Measurements from ENCODE around the gene EID1. TPM values are rescaled to one million over a fixed set of nuclear protein-coding genes. Genes with fewer than 3 reads are reported as not detected.
"Not testable (repeated sequence)": the region's sequence is repeated elsewhere in the genome, so short reads cannot be mapped to it uniquely, and the experiment has no call there.

EID1 gene
- total RNA-seq, 4 donors from 2014 or later = 110 to 146 (median 135) TPM

DNA sequence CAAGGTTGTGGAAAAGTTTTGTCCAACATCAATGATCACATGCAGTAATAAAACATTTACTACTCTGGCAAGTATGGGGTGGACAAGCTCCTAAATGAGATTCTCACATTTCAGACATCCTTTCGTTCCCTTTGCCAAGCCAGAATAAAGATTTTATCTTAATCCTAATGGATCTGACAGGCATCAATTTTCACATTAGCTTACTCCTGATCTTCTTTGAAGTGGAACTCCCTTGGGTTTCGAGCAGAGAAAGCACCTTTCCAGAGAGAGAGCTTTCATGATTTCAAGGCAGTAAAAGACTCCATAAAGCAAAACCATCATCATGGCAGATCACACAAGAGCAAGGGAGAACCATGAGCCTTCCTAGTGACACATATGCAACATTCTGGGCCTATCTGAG lies 27.3 kb upstream of the EID1 start:
- in situ Hi-C loops (cut with MboI; ENCODE audit: low sequenced_read_pairs in 4 of 4) = loop anchor here in 3 of 4 donors (25.0 kb wide), 3 partner anchors 312 to 1287 kb away; partner anchors contain the start of genes FGF7 (in 2 of the 3), COPS2 (in 1 of the 3) and GALK2 (in 1 of the 3)
- ATAC-seq (no peak), DNase-seq (no peak)
- H3K27ac ChIP-seq = no peak overlapping the region
- no peaks in the 10 kb centered on the region for H3K36me3 ChIP-seq
- intact Hi-C loops (cut with DNase I; ENCODE audit: low total_unique reads) = loop anchor here (10.0 kb wide), 1 partner anchor 496 kb away; no protein-coding TSS in a partner anchor
- H3K27me3 ChIP-seq = no peaks in the 10 kb centered on the region
- no peak overlapping the region for H3K4me3 ChIP-seq
- H3K4me1 ChIP-seq = no peaks in the 10 kb centered on the region
- TF ChIP-seq POLR2A (IDR thresholded peaks at IDR 0.05) = no peak
- TF ChIP-seq, protein P1, sequence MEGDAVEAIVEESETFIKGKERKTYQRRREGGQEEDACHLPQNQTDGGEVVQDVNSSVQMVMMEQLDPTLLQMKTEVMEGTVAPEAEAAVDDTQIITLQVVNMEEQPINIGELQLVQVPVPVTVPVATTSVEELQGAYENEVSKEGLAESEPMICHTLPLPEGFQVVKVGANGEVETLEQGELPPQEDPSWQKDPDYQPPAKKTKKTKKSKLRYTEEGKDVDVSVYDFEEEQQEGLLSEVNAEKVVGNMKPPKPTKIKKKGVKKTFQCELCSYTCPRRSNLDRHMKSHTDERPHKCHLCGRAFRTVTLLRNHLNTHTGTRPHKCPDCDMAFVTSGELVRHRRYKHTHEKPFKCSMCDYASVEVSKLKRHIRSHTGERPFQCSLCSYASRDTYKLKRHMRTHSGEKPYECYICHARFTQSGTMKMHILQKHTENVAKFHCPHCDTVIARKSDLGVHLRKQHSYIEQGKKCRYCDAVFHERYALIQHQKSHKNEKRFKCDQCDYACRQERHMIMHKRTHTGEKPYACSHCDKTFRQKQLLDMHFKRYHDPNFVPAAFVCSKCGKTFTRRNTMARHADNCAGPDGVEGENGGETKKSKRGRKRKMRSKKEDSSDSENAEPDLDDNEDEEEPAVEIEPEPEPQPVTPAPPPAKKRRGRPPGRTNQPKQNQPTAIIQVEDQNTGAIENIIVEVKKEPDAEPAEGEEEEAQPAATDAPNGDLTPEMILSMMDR (IDR thresholded peaks at IDR 0.05 in 4 of 5, conservative IDR thresholded peaks at IDR 0.05 in 1 of 5) = no peak
- H3K9me3 ChIP-seq = no peaks in the 10 kb centered on the region

DNA sequence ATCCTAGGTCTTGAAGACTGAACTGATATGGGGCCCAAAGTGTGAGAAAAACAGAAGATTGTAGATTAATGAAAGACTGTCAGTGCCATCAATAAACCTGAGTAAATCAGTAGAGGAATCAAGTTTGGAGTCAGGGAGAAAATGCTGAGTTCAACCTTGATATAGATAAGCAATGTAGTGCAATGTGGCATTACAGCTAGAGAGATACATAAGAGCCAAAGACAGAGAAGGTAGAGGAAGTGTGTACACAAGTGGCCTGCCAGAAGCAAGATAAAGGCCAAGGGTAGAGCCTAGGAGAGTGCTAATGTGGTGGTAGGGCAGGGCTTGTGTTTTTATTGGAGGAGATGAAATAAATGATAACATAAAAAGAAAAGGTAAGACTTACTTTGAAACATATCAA lies 26.0 kb upstream of the EID1 start:
- DNase-seq = no peak
- in situ Hi-C loops (cut with MboI; ENCODE audit: low sequenced_read_pairs in 4 of 4) (loop anchor here in 3 of 4 donors (25.0 kb wide), 3 partner anchors 310 to 1285 kb away; partner anchors contain the start of genes FGF7 (in 2 of the 3), COPS2 (in 1 of the 3) and GALK2 (in 1 of the 3)), intact Hi-C loops (cut with DNase I; ENCODE audit: low total_unique reads) (loop anchor here (10.0 kb wide), 1 partner anchor 497 kb away; no protein-coding TSS in a partner anchor)
- Histone ChIP-seq H3K4me3 (no peak overlapping the region), H3K27ac (no peak overlapping the region), H3K27me3 (no peaks in the 10 kb centered on the region), H3K4me1 (no peaks in the 10 kb centered on the region), H3K36me3 (no peaks in the 10 kb centered on the region), H3K9me3 (no peaks in the 10 kb centered on the region)
- ATAC-seq = no peak
- TF ChIP-seq, protein P1 (IDR thresholded peaks at IDR 0.05 in 4 of 5, conservative IDR thresholded peaks at IDR 0.05 in 1 of 5) = no peak
- TF ChIP-seq POLR2A (IDR thresholded peaks at IDR 0.05) = no peak

DNA sequence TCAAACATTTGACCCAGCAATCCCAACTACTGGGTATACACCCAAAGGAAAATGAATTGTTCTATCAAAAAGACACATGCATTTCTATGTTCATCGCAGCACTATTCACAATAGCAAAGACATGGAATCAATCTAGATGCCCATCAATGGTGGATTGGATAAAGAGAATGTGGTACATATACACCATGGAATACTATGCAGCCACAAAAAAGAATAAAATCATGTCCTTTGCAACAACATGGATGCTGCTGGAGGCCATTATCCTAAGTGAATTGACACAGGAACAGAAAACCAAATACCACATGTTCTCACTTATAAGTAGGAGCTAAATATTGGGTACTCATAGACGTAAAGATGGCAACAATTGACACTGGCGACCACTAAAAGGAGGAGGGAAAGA lies 23.5 kb upstream of the EID1 start:
- H3K9me3 ChIP-seq, H3K27me3 ChIP-seq, ATAC-seq, H3K27ac ChIP-seq, H3K4me1 ChIP-seq, DNase-seq, H3K36me3 ChIP-seq, H3K4me3 ChIP-seq: not testable (repeated sequence)
- in situ Hi-C loops (cut with MboI; ENCODE audit: low sequenced_read_pairs in 4 of 4) (loop anchor here in 3 of 4 donors (25.0 kb wide), 3 partner anchors 308 to 1283 kb away; partner anchors contain the start of genes FGF7 (in 2 of the 3), COPS2 (in 1 of the 3) and GALK2 (in 1 of the 3)), intact Hi-C loops (cut with DNase I; ENCODE audit: low total_unique reads) (loop anchor here (10.0 kb wide), 1 partner anchor 500 kb away; no protein-coding TSS in a partner anchor)

DNA sequence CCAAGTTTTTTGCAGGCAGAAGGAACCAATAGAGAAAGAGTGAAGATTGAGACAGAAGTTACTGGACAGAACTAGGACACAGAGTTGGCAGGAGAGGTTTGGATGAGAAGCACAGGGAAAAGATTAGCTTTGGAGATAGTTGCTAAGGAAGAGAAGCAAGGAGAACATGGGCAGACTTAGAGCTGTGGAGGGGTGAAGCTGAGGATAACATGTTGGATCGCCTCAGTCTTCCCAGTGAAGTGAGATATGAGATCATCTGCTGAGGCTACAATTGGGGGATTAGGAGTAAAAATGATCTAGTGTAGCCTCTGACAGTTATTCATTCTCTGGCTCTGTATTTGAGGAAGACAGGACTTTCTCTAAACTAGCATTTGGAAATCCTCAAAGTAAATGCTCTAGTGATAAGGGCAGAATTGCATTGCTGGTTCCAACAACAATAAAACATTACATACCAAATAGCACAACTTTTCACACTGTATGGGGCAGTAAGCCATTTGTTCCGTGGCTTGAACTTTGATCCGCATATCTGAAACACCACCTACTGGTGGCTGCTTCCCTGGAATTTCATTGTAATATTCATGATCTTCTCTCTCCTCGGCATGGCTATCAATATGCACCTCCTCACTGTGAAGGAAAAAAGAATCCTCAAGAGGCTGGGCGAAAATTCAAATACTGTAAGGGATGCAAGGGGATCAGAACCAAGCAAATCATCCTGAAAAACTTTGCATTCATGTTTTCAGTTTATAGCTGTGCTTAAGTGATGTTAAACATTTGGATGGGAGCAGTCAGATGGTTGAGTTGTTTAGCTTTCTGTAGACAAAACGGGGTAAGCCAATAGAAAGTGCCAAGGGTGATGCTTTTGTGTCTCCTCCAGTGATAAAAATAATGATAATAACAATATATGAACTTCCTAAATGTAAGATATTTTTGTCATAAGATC lies 22.2 kb upstream of the EID1 start:
- TF ChIP-seq POLR2A (IDR thresholded peaks at IDR 0.05) = no peak
- TF ChIP-seq, protein P1 (IDR thresholded peaks at IDR 0.05 in 4 of 5, conservative IDR thresholded peaks at IDR 0.05 in 1 of 5) = peak in 2 of 5 experiments; percentile 12 to 36
- H3K9me3 ChIP-seq = no peaks in the 10 kb centered on the region
- no peak overlapping the region for H3K27ac ChIP-seq
- DNase-seq (no peak), ATAC-seq (no peak)
- H3K4me3 ChIP-seq = no peak overlapping the region
- H3K27me3 ChIP-seq = no peaks in the 10 kb centered on the region
- no peaks in the 10 kb centered on the region for H3K36me3 ChIP-seq
- H3K4me1 ChIP-seq = no peaks in the 10 kb centered on the region
- intact Hi-C loops (cut with DNase I; ENCODE audit: low total_unique reads) (loop anchor here (10.0 kb wide), 1 partner anchor 501 kb away; no protein-coding TSS in a partner anchor), in situ Hi-C loops (cut with MboI; ENCODE audit: low sequenced_read_pairs in 4 of 4) (loop anchor here in 3 of 4 donors (5.0 to 25.0 kb wide), 4 partner anchors 307 to 1287 kb away; partner anchors contain the start of genes FGF7 (in 2 of the 3), COPS2 (in 1 of the 3) and GALK2 (in 1 of the 3))
